K562 (cell line): ENCODE data around the gene DOCK8. TPM values are rescaled to one million over a fixed set of nuclear protein-coding genes. Genes with fewer than 3 reads are reported as not detected.

Experiments
- ATAC-seq: fragments of 200-7000 bp; cut with Tn5 transposase; 3 replicates; pipeline ENCODE4 v1.9.1; 2020; ENCODE audit warnings: moderate library complexity
- BruUV-seq: library from RNA; stranded (reverse); fragments of 400-500 nt; replicated peaks from 2 replicates; lab custom pipeline; 2021; lab: Mats Ljungman, UMichigan
- CTCF ChIA-PET: fragments of 300-600 bp; formaldehyde crosslinking; extraction: SDS; loops from one replicate; lab custom pipeline; 2021; ENCODE audit warnings: low intra/inter-chr PET ratio; lab: Yijun Ruan, JAX
- POLR2A ChIA-PET: fragments of 300-600, 350-650 bp; sonication (Branson Sonifier 250); formaldehyde crosslinking; extraction: SDS; loops from one replicate; lab custom pipeline; 2021; ENCODE audit warnings: antibody characterized with exemption, inconsistent platforms; lab: Yijun Ruan, JAX
- DNase-seq, 4 experiments: peaks; one replicate each; pipeline versions ENCODE4 v3.0.0 to v3.0.0-alpha.2; 2011 to 2018; ENCODE audit warnings: low spot score in 3 of 4, mixed read lengths in 3 of 4; ENCODE audit errors: extremely low read depth in 1 of 4
- FAIRE-seq: peaks from 2 replicates; lab custom pipeline; 2011; peaks lifted over from hg19 to GRCh38; lab: Jason Lieb, UNC
- H2AFZ ChIP-seq: 2 replicates; pipeline ENCODE4 v1.6.0; 2011; ENCODE audit warnings: low read depth, low read length, control low read depth, inconsistent platforms
- H3K27ac ChIP-seq: fragments of 200-600 bp; 3 replicates; pipeline ENCODE4 v1.8.0; 2011; ENCODE audit warnings: low read depth, mild to moderate bottlenecking, control low read depth, inconsistent platforms, low read length, moderate library complexity, mixed read lengths; ENCODE audit errors: extremely low read depth
- H3K27me3 ChIP-seq, 2 experiments: fragments of 300-600 bp in 1 of 2; 2 replicates in 1 of 2; 3 replicates in 1 of 2; pipeline versions ENCODE4 v1.6.0 to v1.8.0; 2011; ENCODE audit warnings: inconsistent platforms in 2 of 2, low read length in 2 of 2, mild to moderate bottlenecking in 1 of 2, mixed read lengths in 1 of 2, moderate library complexity in 1 of 2; ENCODE audit not compliant: control insufficient read depth in 2 of 2, insufficient read depth in 2 of 2
- H3K36me3 ChIP-seq: fragments of 300-600 bp; 3 replicates; pipeline ENCODE4 v1.8.0; 2011; ENCODE audit warnings: mild to moderate bottlenecking, low read length, inconsistent platforms; ENCODE audit not compliant: control insufficient read depth, insufficient read depth
- H3K4me1 ChIP-seq, 2 experiments: fragments of 200-600 bp in 1 of 2; replicated peaks in 1 of 2; 2 replicates in 1 of 2; 3 replicates in 1 of 2; pipeline versions ENCODE4 v1.5.1 to v1.8.0; 2011; ENCODE audit warnings: inconsistent platforms in 2 of 2, low read length in 2 of 2, mild to moderate bottlenecking in 1 of 2, mixed read lengths in 1 of 2, moderate library complexity in 1 of 2; ENCODE audit not compliant: control insufficient read depth in 2 of 2, insufficient read depth in 2 of 2
- H3K4me2 ChIP-seq: 2 replicates; pipeline ENCODE4 v1.6.1; 2011; ENCODE audit warnings: low read length, control low read depth, inconsistent platforms, mixed read lengths; ENCODE audit not compliant: insufficient read depth
- H3K4me3 ChIP-seq: fragments of 200-600 bp; sonication (generic), shearing (Covaris generic); 2 replicates; pipeline ENCODE4 v1.5.1; 2016; ENCODE audit warnings: control low read depth, inconsistent platforms
- H3K79me2 ChIP-seq: fragments of 200-600 bp; 3 replicates; pipeline ENCODE4 v1.8.0; 2011; ENCODE audit warnings: low read length, inconsistent platforms; ENCODE audit not compliant: control insufficient read depth, insufficient read depth
- H3K9ac ChIP-seq, 2 experiments: 2 replicates each; pipeline versions ENCODE4 v1.6.0 to v1.6.1; 2011; ENCODE audit warnings: low read depth in 2 of 2, low read length in 2 of 2, control low read depth in 1 of 2, inconsistent platforms in 1 of 2, mild to moderate bottlenecking in 1 of 2, mixed read lengths in 1 of 2; ENCODE audit not compliant: insufficient read depth in 1 of 2
- H3K9me1 ChIP-seq: one replicate; pipeline ENCODE4 v1.6.0; 2011; ENCODE audit warnings: inconsistent platforms, mild to moderate bottlenecking, low read length, moderate library complexity; ENCODE audit not compliant: control insufficient read depth, insufficient read depth
- H3K9me3 ChIP-seq: replicated peaks from 2 replicates; pipeline ENCODE4 v1.5.1; 2011; ENCODE audit warnings: low read depth, low read length, inconsistent platforms; ENCODE audit not compliant: control insufficient read depth, insufficient read depth
- H4K20me1 ChIP-seq: replicated peaks from 2 replicates; pipeline ENCODE4 v1.6.1; 2011; ENCODE audit warnings: low read length, inconsistent platforms, mixed read lengths; ENCODE audit not compliant: control insufficient read depth, insufficient read depth
- BCOR ChIP-seq: fragments of 450-650 bp; IDR thresholded peaks from 2 replicates; pipeline ENCODE4 v1.6.1; 2016
- FIP1L1 ChIP-seq: fragments of 200-400 bp; formaldehyde crosslinking; IDR thresholded peaks from 2 replicates; pipeline ENCODE4 v1.6.1; 2018; ENCODE audit warnings: mild to moderate bottlenecking, low read depth, low read length; ENCODE audit not compliant: poor library complexity, severe bottlenecking
- FOXK2 ChIP-seq, 2 experiments: fragments of 450-650 bp; IDR thresholded peaks in 1 of 2; conservative IDR thresholded peaks in 1 of 2; 2 replicates each; pipeline ENCODE4 v1.6.1; 2016; ENCODE audit warnings: low read depth in 2 of 2, mild to moderate bottlenecking in 1 of 2
- PTTG1 ChIP-seq: fragments of 450-650 bp; IDR thresholded peaks from 2 replicates; pipeline ENCODE4 v1.6.1; 2016; ENCODE audit warnings: low read depth, mild to moderate bottlenecking, missing genetic modification characterization, missing compliant biosample characterization
- RB1 ChIP-seq: fragments of 450-650 bp; IDR thresholded peaks from 2 replicates; pipeline ENCODE4 v1.6.1; 2017; ENCODE audit warnings: low read depth, mild to moderate bottlenecking
- RHOXF2B ChIP-seq: fragments of 250-450 bp; sonication (Bioruptor Pico); conservative IDR thresholded peaks from 2 replicates; pipeline ENCODE4 v1.5.1; 2021
- SETDB1 ChIP-seq: IDR thresholded peaks from one replicate; pipeline ENCODE4 v1.6.1; 2012; ENCODE audit warnings: low read length, control low read depth, inconsistent platforms
- SMARCE1 ChIP-seq: fragments of 450-650 bp; IDR thresholded peaks from 2 replicates; pipeline ENCODE4 v1.7.1; 2016; ENCODE audit warnings: mild to moderate bottlenecking
- SUPT5H ChIP-seq: fragments of 450-650 bp; IDR thresholded peaks from 2 replicates; pipeline ENCODE4 v1.6.1; 2016
- TRIM25 ChIP-seq: fragments of 450-650 bp; IDR thresholded peaks from 2 replicates; pipeline ENCODE4 v1.7.0; 2016; ENCODE audit warnings: borderline replicate concordance
- USF1 ChIP-seq: sonication (generic); formaldehyde crosslinking; IDR thresholded peaks from 2 replicates; pipeline ENCODE4 v1.9.0; 2022; ENCODE audit warnings: mild to moderate bottlenecking, missing genetic modification reagents
- ZHX1 ChIP-seq: fragments of 150-350 bp; conservative IDR thresholded peaks from 2 replicates; pipeline ENCODE4 v1.6.1; 2014; ENCODE audit warnings: low read length
- ZKSCAN3 ChIP-seq: fragments of 250-450 bp; sonication (Bioruptor Pico); IDR thresholded peaks from 2 replicates; pipeline ENCODE4 v1.4.0; 2020
- ZNF24 ChIP-seq: fragments of 450-650 bp; IDR thresholded peaks from 2 replicates; pipeline ENCODE4 v1.6.1; 2016
- ZNF518B ChIP-seq: fragments of 250-450 bp; sonication (Bioruptor Pico); IDR thresholded peaks from 2 replicates; pipeline ENCODE4 v1.5.0; 2021; ENCODE audit warnings: mild to moderate bottlenecking, moderate library complexity
- WGBS: fragments of 100-300 bp; shearing (Covaris generic); methylation state at CpG from one replicate; pipeline ENCODE4 v1.1.6; 2016; ENCODE audit warnings: low coverage, mixed read lengths; ENCODE audit not compliant: insufficient coverage; ENCODE audit errors: missing lambda C conversion rate; 5-methylcytosine and 5-hydroxymethylcytosine counted together
- in situ Hi-C: fragments of 300-500 bp; cut with MboI; formaldehyde crosslinking; loops from 4 replicates; pipeline ENCODE4 v1.15.0; 2018; ENCODE audit warnings: inconsistent platforms, mixed read lengths
- intact Hi-C: fragments of 100-400 bp; cut with micrococcal nuclease; formaldehyde crosslinking; loops from 2 replicates; pipeline ENCODE4 v1.14.2; 2022
- polyA plus RNA-seq, 8 experiments: library from polyadenylated mRNA; depleted of rRNA in 4 of 8; stranded (reverse) in 5 of 8; unstranded in 3 of 8; fragments of >200 nt; fragmentation: Nextera tagmentation in 2 of 8; fragmentation: Illumina TruSeq in 1 of 8; extraction: Ambion mirVana in 2 of 8; extraction: Trizol in 1 of 8; gene quantifications; 2 replicates each; pipeline versions ENCODE4 v1.2.1 to v1.2.3, GENCODE V29; 2011 to 2014; ENCODE audit warnings: inconsistent platforms in 1 of 8, missing spikeins in 1 of 8
- total RNA-seq, 7 experiments: library from RNA; depleted of rRNA in 6 of 7; stranded (reverse); fragments of >200 nt in 6 of 7; fragmentation: Illumina TruSeq in 2 of 7; extraction: Trizol in 2 of 7; gene quantifications; 2 replicates each; pipeline versions ENCODE4 v1.2.1 to v1.2.3, GENCODE V29; 2011 to 2021; ENCODE audit warnings: low replicate concordance in 1 of 7

The DOCK8 gene
- total and polyA plus RNA-seq, 9 of the 15 experiments (the other 6 are each of a cell fraction or from before 2014, with no cell fraction given) = 14.4 to 53.8 (median 25.1) TPM

- TF ChIP-seq USF1 (CRISPR knock-in tag) (no peak), SUPT5H (no peak), TRIM25 (no peak), SETDB1 (no peak), RHOXF2B (CRISPR knock-in tag) (no peak), FIP1L1 (no peak), SMARCE1 (no peak)
Observed at GRCh38 chr9:378263-378662, 163.6 kb downstream of the DOCK8 start (continued).

GRCh38 chr9:382383-382782 is 167.7 kb downstream of the DOCK8 start:
- FAIRE-seq = no peak
- in situ Hi-C loops = no loop called here
- Histone ChIP-seq H3K79me2 (no peaks in the 10 kb centered on the region), H3K9me1 (no peaks in the 10 kb centered on the region), H2AFZ (no peak overlapping the region), H3K4me2 (no peak overlapping the region), H3K9me3 (no peaks in the 10 kb centered on the region), H4K20me1 (no peaks in the 10 kb centered on the region), H3K27ac (no peak overlapping the region), H3K9ac (no peak overlapping the region), H3K27me3 (no peaks in the 10 kb centered on the region), H3K36me3 (peaks cover 50% of the 10 kb centered on the region; the same call in 2 of the 3 replicates), H3K4me3 (no peak overlapping the region), H3K4me1 (no peaks in the 10 kb centered on the region)
- DNase-seq = no peak
- BruUV-seq = no TSS peak
- ATAC-seq = no peak
- ChIA-PET POLR2A (no interaction called here), CTCF (no interaction called here)
- intact Hi-C loops = no loop called here
- WGBS = 84% methylated on average over 11 of the region's 11 CpGs
- TF ChIP-seq FOXK2 (conservative IDR thresholded peaks at IDR 0.05 in 1 of 2, IDR thresholded peaks at IDR 0.05 in 1 of 2; ENCODE audit: low read depth in 2 of 2) (no peak), PTTG1 (no peak), ZNF24 (no peak), RB1 (no peak), BCOR (no peak), ZHX1 (no peak), ZNF518B (CRISPR knock-in tag) (no peak), ZKSCAN3 (CRISPR knock-in tag) (no peak)
